Endothelial cell (in vitro differentiated cells): ENCODE measurements around the gene AQP1. TPM values are rescaled to one million over a fixed set of nuclear protein-coding genes. Genes with fewer than 3 reads are reported as not detected.

Source experiments
- DNase-seq: peaks from one replicate; pipeline ENCODE4 v3.0.0; 2021; ENCODE audit warnings: low spot score
- H3K27ac Mint-ChIP-seq: one replicate; pipeline ENCODE4 v1.8.0; 2021; ENCODE audit warnings: mixed read lengths, inconsistent platforms; ENCODE audit not compliant: unreplicated experiment
- H3K27me3 Mint-ChIP-seq: one replicate; pipeline ENCODE4 v1.8.0; 2021; ENCODE audit warnings: mild to moderate bottlenecking, moderate library complexity, mixed read lengths, inconsistent platforms; ENCODE audit not compliant: unreplicated experiment
- H3K36me3 Mint-ChIP-seq: one replicate; pipeline ENCODE4 v1.8.0; 2021; ENCODE audit warnings: mild to moderate bottlenecking, low read depth, mixed read lengths, inconsistent platforms; ENCODE audit not compliant: unreplicated experiment
- H3K4me1 Mint-ChIP-seq: one replicate; pipeline ENCODE4 v1.8.0; 2021; ENCODE audit warnings: mild to moderate bottlenecking, mixed read lengths, inconsistent platforms; ENCODE audit not compliant: unreplicated experiment
- H3K4me3 Mint-ChIP-seq: one replicate; pipeline ENCODE4 v1.8.0; 2021; ENCODE audit warnings: mild to moderate bottlenecking, mixed read lengths, inconsistent platforms; ENCODE audit not compliant: unreplicated experiment
- H3K9me3 Mint-ChIP-seq: one replicate; pipeline ENCODE4 v1.8.0; 2021; ENCODE audit warnings: mixed read lengths, inconsistent platforms; ENCODE audit not compliant: unreplicated experiment
- total RNA-seq: library from RNA; stranded (reverse); fragmentation: NEBNext Ultra II Directional; extraction: Animal tissue kit (Norgen Biotek cat#: 25700); gene quantifications from one replicate; pipeline ENCODE4 v1.2.1, GENCODE V29; 2021; ENCODE audit not compliant: unreplicated experiment
- TF ChIP-seq, protein P1 (sequence below): fragments of 200-600 bp; sonication (generic); IDR thresholded peaks from one replicate; pipeline ENCODE4 v1.5.0; 2021; ENCODE audit warnings: antibody characterized with exemption; ENCODE audit not compliant: unreplicated experiment

AQP1 gene
- total RNA-seq, 1 donor from 2014 or later = 2.7 TPM

GRCh38 chr7:30904561-30904960 lies 7.1 kb upstream of the AQP1 start:
- DNase-seq = no peak
- Mint-ChIP-seq H3K9me3 (no peaks in the 10 kb centered on the region), H3K27me3 (peaks cover 16% of the 10 kb centered on the region), H3K4me1 (peaks cover 27% of the 10 kb centered on the region), H3K27ac (no peak overlapping the region), H3K4me3 (no peak overlapping the region), H3K36me3 (peaks cover 4% of the 10 kb centered on the region)
- TF ChIP-seq, protein P1, sequence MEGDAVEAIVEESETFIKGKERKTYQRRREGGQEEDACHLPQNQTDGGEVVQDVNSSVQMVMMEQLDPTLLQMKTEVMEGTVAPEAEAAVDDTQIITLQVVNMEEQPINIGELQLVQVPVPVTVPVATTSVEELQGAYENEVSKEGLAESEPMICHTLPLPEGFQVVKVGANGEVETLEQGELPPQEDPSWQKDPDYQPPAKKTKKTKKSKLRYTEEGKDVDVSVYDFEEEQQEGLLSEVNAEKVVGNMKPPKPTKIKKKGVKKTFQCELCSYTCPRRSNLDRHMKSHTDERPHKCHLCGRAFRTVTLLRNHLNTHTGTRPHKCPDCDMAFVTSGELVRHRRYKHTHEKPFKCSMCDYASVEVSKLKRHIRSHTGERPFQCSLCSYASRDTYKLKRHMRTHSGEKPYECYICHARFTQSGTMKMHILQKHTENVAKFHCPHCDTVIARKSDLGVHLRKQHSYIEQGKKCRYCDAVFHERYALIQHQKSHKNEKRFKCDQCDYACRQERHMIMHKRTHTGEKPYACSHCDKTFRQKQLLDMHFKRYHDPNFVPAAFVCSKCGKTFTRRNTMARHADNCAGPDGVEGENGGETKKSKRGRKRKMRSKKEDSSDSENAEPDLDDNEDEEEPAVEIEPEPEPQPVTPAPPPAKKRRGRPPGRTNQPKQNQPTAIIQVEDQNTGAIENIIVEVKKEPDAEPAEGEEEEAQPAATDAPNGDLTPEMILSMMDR = no peak

DNA sequence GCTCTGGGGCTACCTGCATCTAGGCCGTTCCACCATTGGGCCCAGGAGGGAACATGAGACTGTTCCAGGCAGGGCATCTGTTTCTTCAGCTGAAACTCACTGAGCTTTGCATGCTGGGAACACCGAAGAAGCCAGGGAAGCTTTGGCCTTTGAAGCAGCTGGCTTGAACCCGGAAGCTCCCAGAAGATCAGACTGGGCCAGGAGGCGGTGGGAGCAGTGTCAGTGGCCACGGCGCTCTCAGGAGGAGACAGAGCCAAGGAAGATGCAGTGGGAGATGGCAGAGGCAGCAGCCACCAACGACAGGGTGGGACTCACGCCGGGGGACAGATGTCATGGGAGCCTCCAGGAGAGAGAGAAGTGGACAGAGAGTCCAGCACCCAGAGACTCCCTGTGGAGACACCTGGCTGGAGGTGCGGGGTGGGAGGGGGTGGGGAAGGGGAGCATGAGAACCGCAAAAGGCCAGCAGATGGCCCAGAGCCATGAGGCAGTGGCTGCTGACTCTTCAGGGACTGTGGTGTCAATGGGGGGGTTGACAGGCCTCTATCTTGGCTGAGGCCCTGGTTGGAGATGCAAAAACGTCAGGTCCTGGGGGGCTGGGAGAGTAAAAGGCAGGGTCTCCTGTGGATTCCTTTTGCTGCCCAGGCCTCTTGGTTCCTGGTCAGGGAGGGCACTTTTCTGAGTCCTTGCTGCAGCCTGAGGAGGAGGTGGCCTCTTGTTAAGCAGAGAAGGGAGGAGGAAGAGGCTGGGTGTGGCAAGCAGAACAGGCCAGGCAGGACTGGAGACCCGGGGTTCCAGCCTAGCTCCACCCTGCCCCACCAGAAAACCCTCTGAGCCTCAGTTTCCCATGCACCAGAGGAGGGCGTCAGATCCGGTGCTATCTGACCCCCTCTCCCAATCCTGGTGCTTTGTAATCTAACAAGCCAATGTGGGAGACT lies 6.3 kb upstream of the AQP1 start:
- Mint-ChIP-seq H3K4me3 (no peak overlapping the region), H3K36me3 (peaks cover 4% of the 10 kb centered on the region), H3K27ac (no peak overlapping the region), H3K9me3 (no peaks in the 10 kb centered on the region), H3K27me3 (peaks cover 16% of the 10 kb centered on the region), H3K4me1 (peaks cover 23% of the 10 kb centered on the region)
- DNase-seq = no peak
- TF ChIP-seq, protein P1 = no peak

DNA sequence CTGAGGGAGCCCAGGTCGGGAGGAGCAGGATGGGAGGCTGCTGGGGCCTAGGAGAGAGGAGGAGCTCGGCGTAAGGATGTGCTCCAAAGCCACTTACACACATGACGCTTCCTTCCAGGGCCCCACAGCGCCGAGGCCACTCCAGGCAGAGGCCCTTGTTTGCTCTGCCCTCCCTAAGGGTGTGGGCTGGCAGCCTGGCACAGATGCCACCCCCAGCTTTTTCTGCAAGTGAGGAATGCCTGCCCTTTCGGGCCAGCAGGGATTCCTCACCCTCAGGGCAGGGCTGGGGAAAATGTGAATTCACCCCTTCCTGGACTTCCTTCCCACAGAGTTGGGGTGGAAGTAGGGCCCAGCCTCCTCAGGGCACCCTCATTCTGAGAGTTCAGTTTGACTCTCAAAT lies 5.6 kb upstream of the AQP1 start:
- no peak for DNase-seq
- TF ChIP-seq, protein P1 = no peak
- Mint-ChIP-seq H3K9me3 (no peaks in the 10 kb centered on the region), H3K27ac (no peak overlapping the region), H3K4me1 (peaks cover 26% of the 10 kb centered on the region), H3K27me3 (peaks cover 17% of the 10 kb centered on the region), H3K36me3 (peaks cover 8% of the 10 kb centered on the region), H3K4me3 (no peak overlapping the region)

DNA sequence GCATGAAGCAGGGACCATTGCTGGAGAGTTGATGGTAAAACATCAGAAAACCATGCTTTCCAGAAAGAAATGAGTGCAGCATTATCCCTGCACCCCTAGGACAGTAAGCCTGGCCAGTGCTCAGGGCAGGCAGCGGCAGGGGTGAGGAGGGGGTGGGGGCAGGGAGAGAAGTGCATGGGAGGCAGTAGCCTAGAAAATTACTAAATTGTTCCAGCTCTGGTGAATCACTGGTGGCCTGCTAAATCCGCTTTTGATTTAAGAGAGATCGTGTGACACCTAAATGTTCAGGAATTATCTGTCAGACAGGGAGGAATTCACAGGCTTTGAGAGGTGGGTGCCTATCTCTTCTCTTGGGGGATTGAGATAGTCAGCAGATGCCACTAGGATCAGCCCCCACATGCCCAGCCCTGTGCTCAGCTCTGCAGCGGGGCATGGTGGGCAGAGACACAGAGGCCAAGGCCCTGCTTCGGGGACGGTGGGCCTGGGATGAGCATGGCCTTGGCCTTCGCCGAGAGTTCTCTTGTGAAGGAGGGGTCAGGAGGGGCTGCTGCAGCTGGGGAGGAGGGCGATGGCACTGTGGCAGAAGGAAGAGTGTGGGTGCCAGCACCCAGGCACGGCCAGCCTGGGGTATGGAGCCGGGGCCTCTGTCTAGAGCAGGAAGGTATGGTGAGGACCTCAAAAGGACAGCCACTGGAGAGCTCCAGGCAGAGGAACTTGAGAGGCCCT lies 5.0 kb upstream of the AQP1 start:
- TF ChIP-seq, protein P1 = no peak
- no peak for DNase-seq
- Mint-ChIP-seq H3K27me3 (peaks cover 17% of the 10 kb centered on the region), H3K4me1 (peaks cover 22% of the 10 kb centered on the region), H3K9me3 (no peaks in the 10 kb centered on the region), H3K4me3 (no peak overlapping the region), H3K27ac (no peak overlapping the region), H3K36me3 (peaks cover 5% of the 10 kb centered on the region)
